Activated CD4-positive, alpha-beta T cell treated with anti-CD3 and anti-CD28 coated beads, Interleukin-2, amount 10 ng/mL, durations not matched to agents 7 days and 5 days (primary cell): ENCODE results near the gene METRNL. TPM values are rescaled to one million over a fixed set of nuclear protein-coding genes. Genes with fewer than 3 reads are reported as not detected.
"Not testable (repeated sequence)": the region's sequence is repeated elsewhere in the genome, so short reads cannot be mapped to it uniquely, and the experiment has no call there.

Experiments
- CTCF ChIA-PET: fragments of 350-600 bp; sonication (Branson Sonifier 250); formaldehyde crosslinking; loops from one replicate; lab custom pipeline; 2021; ENCODE audit warnings: antibody characterized with exemption; lab: Charles Lee
- POLR2A ChIA-PET: fragments of 350-600 bp; sonication (Branson Sonifier 250); formaldehyde crosslinking; loops from one replicate; lab custom pipeline; 2021; ENCODE audit warnings: antibody characterized with exemption; lab: Charles Lee
- DNase-seq: peaks from one replicate; pipeline ENCODE4 v3.0.0-alpha.2; 2020
- H3K27ac Mint-ChIP-seq: one replicate; pipeline ENCODE4 v1.8.0; 2021; ENCODE audit warnings: mild to moderate bottlenecking, moderate library complexity, mixed read lengths
- H3K27me3 Mint-ChIP-seq: one replicate; pipeline ENCODE4 v1.8.0; 2021; ENCODE audit warnings: mixed read lengths
- H3K36me3 Mint-ChIP-seq: one replicate; pipeline ENCODE4 v1.8.0; 2021; ENCODE audit warnings: low read depth, mixed read lengths
- H3K4me1 Mint-ChIP-seq: one replicate; pipeline ENCODE4 v1.8.0; 2021; ENCODE audit warnings: mixed read lengths
- H3K4me3 Mint-ChIP-seq: one replicate; pipeline ENCODE4 v1.8.0; 2021; ENCODE audit warnings: mild to moderate bottlenecking, moderate library complexity, mixed read lengths
- H3K9me3 Mint-ChIP-seq: one replicate; pipeline ENCODE4 v1.8.0; 2021; ENCODE audit warnings: mixed read lengths
- total RNA-seq, 2 experiments: library from RNA; stranded (reverse); gene quantifications; one replicate each; pipeline ENCODE4 v1.2.3, GENCODE V29; 2021

The METRNL gene
- total RNA-seq, 2 experiments from 2014 or later: 2.1 to 2.2 TPM

DNA sequence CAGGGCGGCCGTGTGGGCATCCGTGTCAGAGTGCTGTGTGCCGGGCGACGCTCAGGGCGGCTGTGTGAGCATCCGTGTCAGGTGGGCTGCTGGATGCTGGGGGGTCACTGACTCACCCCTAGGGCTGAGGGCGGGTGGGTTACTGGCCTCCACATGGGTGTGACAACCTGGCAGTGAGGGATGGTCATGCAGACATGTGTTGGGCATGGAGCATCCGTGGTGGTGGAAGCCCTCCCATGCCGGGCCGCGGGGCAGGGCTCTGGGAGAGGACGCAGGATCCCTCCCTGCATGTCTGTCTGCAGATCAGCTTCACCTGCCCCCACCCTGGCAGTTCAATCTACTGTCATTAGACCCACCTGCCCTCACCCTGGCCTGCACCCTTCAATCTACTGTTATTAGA is 56.3 kb downstream of the METRNL start:
- ChIA-PET CTCF (no interaction called here), POLR2A (no interaction called here)
- no peak overlapping the region for H3K4me3 Mint-ChIP-seq
- DNase-seq: no peak
- H3K27me3 Mint-ChIP-seq: peaks cover 7% of the 10 kb centered on the region
- H3K9me3 Mint-ChIP-seq: no peaks in the 10 kb centered on the region
- no peaks in the 10 kb centered on the region for H3K36me3 Mint-ChIP-seq
- no peak overlapping the region for H3K27ac Mint-ChIP-seq
- H3K4me1 Mint-ChIP-seq: no peaks in the 10 kb centered on the region

DNA sequence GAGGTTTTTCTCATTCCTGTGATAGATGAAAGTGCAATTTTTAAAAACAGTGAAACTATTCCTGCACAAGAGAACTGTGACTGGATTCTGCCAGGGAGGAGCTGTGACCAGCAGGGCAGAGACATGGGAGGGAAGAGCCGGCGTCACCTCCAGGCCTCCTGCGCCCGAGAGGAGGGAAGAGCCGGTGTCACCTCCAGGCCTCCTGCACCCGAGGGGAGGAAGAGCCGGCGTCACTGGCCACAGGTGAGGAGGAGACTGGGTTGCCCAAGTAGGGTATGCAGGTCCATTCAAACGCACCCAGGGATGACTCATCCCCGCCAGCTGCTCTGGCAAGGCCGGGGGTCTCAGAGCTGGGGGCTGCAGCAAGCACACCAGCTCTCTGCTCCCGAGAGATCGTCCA is 56.7 kb downstream of the METRNL start:
- ChIA-PET CTCF (no interaction called here), POLR2A (no interaction called here)
- peaks cover 11% of the 10 kb centered on the region for H3K27me3 Mint-ChIP-seq
- no peaks in the 10 kb centered on the region for H3K9me3 Mint-ChIP-seq
- DNase-seq: no peak
- no peaks in the 10 kb centered on the region for H3K36me3 Mint-ChIP-seq
- H3K27ac Mint-ChIP-seq: no peak overlapping the region
- no peak overlapping the region for H3K4me3 Mint-ChIP-seq
- H3K4me1 Mint-ChIP-seq: no peaks in the 10 kb centered on the region

DNA sequence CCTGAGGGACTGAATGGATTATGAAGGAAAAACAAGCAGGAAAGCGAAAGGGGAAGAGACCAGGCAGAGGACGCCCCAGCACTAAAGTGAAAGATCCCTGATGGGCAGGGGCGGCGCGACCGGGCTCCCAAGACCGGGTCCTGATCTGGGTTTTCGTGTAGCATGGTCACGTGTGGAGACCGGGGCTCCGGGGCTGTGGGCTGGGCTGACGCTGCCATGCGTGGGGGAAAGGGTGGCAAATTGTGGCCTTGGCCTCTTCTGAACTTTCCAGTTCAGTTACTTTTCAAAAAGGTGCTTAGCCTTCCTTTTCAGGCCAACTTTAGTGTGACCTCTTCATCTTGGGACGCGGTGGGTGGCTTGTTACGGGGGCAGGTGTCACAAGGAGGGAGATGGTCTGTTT is 57.5 kb downstream of the METRNL start:
- Mint-ChIP-seq H3K27ac (no peak overlapping the region), H3K36me3 (no peaks in the 10 kb centered on the region), H3K9me3 (no peaks in the 10 kb centered on the region), H3K27me3 (peaks cover 14% of the 10 kb centered on the region), H3K4me3 (no peak overlapping the region), H3K4me1 (no peaks in the 10 kb centered on the region)
- DNase-seq: no peak
- CTCF ChIA-PET: no interaction called here
- POLR2A ChIA-PET: no interaction called here

DNA sequence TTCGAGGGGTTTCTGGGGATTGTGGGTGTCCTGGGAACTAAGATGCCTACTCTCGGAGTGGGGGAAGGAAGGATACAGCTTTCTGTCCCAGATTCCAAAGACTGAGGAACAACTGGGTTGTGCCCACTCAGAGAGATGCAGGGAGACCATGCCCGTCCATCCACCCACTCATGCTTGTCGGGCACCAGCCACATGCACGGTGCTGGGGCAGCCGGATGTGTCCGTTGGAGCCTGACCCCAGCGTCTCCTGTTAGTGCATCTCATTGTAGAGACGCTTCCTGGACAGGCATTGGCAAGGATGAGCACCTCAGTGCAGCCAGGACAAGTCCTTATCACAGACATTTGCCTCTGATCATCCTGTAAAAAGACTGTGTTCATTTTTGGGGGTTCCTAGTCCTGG is 58.1 kb downstream of the METRNL start:
- H3K36me3 Mint-ChIP-seq: no peaks in the 10 kb centered on the region
- H3K4me3 Mint-ChIP-seq: no peak overlapping the region
- ChIA-PET POLR2A (no interaction called here), CTCF (no interaction called here)
- H3K27me3 Mint-ChIP-seq: peaks cover 17% of the 10 kb centered on the region
- H3K9me3 Mint-ChIP-seq: no peaks in the 10 kb centered on the region
- DNase-seq: no peak
- no peak overlapping the region for H3K27ac Mint-ChIP-seq
- no peaks in the 10 kb centered on the region for H3K4me1 Mint-ChIP-seq

DNA sequence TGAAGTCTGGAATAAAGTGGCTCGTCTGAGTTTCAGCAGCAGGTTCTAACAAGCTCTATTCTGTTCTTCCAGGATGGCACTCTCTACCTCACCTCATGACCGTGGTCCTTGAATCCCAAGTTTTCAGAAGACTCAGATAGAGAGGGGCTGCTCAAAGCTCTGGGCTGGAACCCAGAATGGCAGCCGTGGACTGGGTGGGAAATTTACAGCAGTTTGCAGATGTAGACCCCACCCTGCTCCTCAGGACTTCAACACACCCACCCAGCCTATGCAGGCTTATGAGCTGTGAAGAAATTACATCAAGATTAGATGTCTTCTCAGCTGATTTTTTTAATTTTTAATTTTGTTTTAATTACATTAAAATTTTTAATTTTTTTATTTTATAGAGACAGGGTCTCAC is 59.4 kb downstream of the METRNL start:
- no peaks in the 10 kb centered on the region for H3K9me3 Mint-ChIP-seq
- H3K27ac Mint-ChIP-seq: no peak overlapping the region
- POLR2A ChIA-PET: no interaction called here
- H3K27me3 Mint-ChIP-seq: peaks cover 20% of the 10 kb centered on the region
- H3K4me3 Mint-ChIP-seq: no peak overlapping the region
- no peaks in the 10 kb centered on the region for H3K4me1 Mint-ChIP-seq
- CTCF ChIA-PET: no interaction called here
- DNase-seq: no peak
- H3K36me3 Mint-ChIP-seq: no peaks in the 10 kb centered on the region

DNA sequence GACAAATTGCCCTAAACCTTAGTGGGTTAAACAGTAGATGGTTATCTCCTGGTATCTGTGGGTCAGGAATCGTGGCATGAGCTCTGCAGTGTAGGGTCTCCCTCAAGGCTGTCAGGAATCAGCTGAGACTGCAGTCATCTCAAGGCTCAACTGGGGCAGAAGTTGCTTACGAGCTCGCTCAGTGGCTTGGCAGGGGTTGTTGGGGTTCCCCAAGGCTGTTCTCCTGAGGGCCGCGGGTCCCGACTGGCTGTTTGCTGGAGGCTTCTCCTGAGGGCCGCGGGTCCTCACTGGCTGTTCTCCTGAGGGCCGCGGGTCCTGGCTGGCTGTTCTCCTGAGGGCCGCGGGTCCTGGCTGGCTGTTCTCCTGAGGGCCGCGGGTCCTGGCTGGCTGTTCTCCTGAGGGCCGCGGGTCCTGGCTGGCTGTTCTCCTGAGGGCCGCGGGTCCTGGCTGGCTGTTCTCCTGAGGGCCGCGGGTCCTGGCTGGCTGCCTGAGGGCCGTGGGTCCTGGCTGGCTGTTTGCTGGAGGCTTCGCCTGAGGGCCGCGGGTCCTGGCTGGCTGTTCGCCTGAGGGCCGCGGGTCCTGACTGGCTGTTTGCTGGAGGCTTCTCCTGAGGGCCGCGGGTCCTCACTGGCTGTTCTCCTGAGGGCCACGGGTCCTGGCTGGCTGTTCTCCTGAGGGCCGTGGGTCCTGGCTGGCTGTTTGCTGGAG is 60.3 kb downstream of the METRNL start:
- H3K4me3 Mint-ChIP-seq, H3K27ac Mint-ChIP-seq, H3K4me1 Mint-ChIP-seq, H3K9me3 Mint-ChIP-seq, H3K36me3 Mint-ChIP-seq, POLR2A ChIA-PET, DNase-seq: not testable (repeated sequence)
- H3K27me3 Mint-ChIP-seq: peaks cover 20% of the 10 kb centered on the region
- CTCF ChIA-PET: interaction anchor here (0.6 kb wide), 1 partner anchor 835 kb away, joined by 3 read pairs; no protein-coding TSS in a partner anchor

DNA sequence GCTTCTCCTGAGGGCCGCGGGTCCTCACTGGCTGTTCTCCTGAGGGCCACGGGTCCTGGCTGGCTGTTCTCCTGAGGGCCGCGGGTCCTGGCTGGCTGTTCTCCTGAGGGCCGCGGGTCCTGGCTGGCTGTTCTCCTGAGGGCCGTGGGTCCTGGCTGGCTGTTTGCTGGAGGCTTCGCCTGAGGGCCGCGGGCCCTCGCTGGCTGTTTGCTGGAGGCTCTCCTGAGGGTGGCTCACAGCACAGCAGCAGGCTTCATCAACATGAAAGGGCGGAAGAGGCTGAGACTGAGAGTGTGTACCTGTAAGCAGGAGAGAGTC is 60.8 kb downstream of the METRNL start:
- H3K36me3 Mint-ChIP-seq, H3K4me3 Mint-ChIP-seq, H3K9me3 Mint-ChIP-seq, H3K4me1 Mint-ChIP-seq, DNase-seq, H3K27ac Mint-ChIP-seq, POLR2A ChIA-PET, CTCF ChIA-PET: not testable (repeated sequence)
- H3K27me3 Mint-ChIP-seq: peaks cover 21% of the 10 kb centered on the region

DNA sequence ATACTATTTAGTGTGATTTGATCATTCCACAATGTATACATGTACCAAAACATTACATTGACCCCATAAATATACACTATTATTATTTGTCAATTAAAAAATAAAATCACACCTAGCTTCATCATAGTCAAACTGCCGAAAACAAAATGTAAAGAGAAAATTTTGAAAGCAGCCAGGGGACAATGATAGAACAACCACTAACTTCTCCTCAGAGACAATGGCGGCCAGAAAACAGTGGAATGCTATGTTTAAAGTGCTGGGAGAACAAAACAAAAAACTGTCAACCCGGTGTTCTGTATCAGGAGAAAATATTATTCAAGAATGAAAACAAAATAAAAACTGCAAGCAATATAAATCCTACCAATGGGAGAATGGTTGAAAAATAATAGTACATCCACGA is 63.2 kb downstream of the METRNL start:
- DNase-seq: no peak
- POLR2A ChIA-PET: no interaction called here
- Mint-ChIP-seq H3K27me3 (peaks cover 30% of the 10 kb centered on the region), H3K4me3 (no peak overlapping the region), H3K27ac (no peak overlapping the region), H3K36me3 (no peaks in the 10 kb centered on the region), H3K4me1 (peaks cover 13% of the 10 kb centered on the region), H3K9me3 (no peaks in the 10 kb centered on the region)
- CTCF ChIA-PET: interaction anchor here (0.6 kb wide), 1 partner anchor 373 kb away, joined by 3 read pairs; no protein-coding TSS in a partner anchor

DNA sequence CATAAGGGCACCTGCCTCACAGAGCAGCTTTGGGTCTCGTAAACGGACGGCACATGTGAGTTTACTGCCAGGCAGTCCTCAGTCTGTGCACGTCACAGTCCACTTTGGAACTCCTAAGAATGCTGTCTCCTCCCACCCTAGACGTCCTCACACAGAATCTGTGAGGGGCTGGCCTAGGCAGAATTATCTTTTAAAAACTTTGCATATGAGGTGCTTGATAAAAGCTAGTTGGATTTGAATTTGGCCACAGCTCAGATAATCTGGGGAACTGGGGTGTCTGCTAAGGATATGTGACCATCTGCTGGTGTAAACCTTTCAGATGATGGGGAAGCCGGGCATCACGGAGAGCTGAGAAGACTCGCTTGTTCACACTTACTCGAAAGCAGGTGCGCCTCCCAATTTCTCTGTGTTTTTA is 64.4 kb downstream of the METRNL start:
- Mint-ChIP-seq H3K4me3 (no peak overlapping the region), H3K9me3 (no peaks in the 10 kb centered on the region), H3K27ac (no peak overlapping the region), H3K27me3 (peaks cover 32% of the 10 kb centered on the region), H3K36me3 (no peaks in the 10 kb centered on the region), H3K4me1 (peaks cover 21% of the 10 kb centered on the region)
- ChIA-PET CTCF (no interaction called here), POLR2A (no interaction called here)
- DNase-seq: no peak

Other genes starting within 250 kb of the METRNL start
- gene ZNF750, start 239.6 kb upstream of the METRNL start, total RNA-seq: not detected